ENCODE results near the gene SRGAP2C.
"Not testable (repeated sequence)": the region's sequence is repeated elsewhere in the genome, so short reads cannot be mapped to it uniquely, and the experiment has no call there.

DNA sequence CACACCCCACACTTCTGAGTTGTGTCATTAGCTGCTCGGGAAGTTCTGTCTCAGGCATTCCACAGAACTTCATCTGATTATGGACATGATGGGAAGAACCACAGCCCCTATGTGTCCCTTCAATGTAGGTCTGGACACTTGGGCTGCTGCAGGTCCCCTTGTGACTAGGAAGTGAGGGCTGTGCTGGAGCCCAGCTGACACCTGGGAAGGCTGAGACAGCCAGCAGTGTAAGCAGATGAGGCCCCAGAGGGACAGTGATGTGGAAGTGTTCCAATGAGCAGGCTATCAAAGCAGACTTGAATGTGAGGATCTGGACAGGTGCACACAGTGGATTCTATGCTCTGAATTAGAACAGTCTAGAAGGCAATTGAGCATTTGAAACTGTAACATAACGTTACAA, 239.2 kb downstream of the SRGAP2C start:
- not testable (repeated sequence) for TF ChIP-seq POLR2A (IDR thresholded peaks at IDR 0.05; ENCODE audit: low read depth, low read length); TAF1 (IDR thresholded peaks at IDR 0.05; ENCODE audit: low read depth, low read length); SPI1 (IDR thresholded peaks at IDR 0.05; ENCODE audit: low read depth, low read length); POLR2AphosphoS5 (IDR thresholded peaks at IDR 0.05; ENCODE audit: low read depth, low read length); PAX5 (IDR thresholded peaks at IDR 0.05; ENCODE audit: insufficient read depth, low read length, severe bottlenecking)
